Measurements from ENCODE around the gene PLOD2.

PLOD2 gene

DNA sequence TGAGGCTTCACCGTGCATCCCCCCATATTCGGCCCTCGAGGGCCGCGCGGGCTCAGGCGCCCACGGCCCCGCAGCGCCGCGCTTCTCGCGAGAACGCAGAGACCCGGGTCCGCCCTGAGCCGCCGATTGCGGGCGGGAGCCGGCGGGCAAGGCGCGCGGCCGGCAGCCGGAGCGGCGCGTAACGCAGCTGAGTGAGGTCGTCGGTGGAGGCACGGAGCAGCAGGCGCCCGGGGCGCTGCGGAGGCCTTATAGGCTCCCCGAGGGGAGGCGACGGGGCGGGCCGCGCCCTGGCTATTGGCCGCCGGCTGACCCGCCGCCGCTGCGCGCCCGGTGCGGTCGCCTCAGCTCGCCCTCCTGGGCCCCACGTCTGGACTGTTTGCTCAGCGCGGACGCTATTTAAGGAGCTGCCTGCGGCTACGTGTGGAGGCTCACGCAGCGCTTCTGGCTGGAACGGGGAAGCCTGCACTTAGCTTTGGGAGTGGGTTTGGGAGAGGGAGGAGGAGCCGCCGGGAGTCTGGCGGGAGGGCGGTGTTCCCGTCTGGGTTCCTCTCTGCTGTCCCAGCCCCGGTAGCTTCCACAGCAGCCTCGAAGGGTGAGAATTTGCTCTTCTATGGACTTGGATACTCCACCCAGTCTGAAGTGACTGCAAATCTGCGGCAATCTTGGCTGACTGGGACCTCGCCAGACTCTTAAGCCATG is at the start of gene PLOD2:
TSS of gene PLOD2 (minus strand) at position 221 of the 699 bp plus-strand sequence. CDS start at position 26, 195 bp downstream.
- Histone ChIP-seq H3K27ac (no peak within 1 kb of the TSS), H3K4me1 (no peaks in the 10 kb centered on the region), H3K9me3 (replicated peaks in 1 of 11) (peaks cover 14 to 20% (median 17%) of the 10 kb centered on the region in 11 experiments), H3K9ac (no peak within 1 kb of the TSS), H4K20me1 (no peaks in the 10 kb centered on the region), H3K4me2 (no peak within 1 kb of the TSS), H3K4me3 (no peak within 1 kb of the TSS), H3K36me3 (no peaks in the 10 kb centered on the region), H3K27me3 (no peaks in the 10 kb centered on the region)
- TF ChIP-seq Cebpa-rat (IDR thresholded peaks at IDR 0.05) = no peak

DNA sequence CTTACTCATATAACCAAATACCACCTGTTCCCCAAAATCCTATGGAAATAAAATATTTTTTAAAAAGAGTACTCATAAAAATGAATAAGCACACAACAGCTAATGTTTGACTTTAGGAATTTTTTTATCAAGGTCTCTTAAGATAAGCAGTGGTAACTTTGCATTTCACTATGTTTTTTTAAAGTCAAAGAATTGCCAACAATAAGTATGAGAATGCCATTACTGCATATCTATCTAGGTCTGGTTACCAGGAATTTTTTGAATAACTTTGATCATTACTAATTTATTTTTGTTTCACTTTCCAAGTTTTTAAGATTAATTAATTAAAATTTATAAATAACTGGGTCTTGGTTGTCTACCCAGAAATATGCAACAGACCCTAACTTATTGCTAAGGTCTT is 48.4 kb upstream of the PLOD2 start:
- H3K4me1 ChIP-seq = no peaks in the 10 kb centered on the region
- H3K9me3 ChIP-seq (replicated peaks in 1 of 11) = no peaks in the 10 kb centered on the region
- H4K20me1 ChIP-seq = no peaks in the 10 kb centered on the region
- H3K4me2 ChIP-seq = no peak overlapping the region
- no peak for TF ChIP-seq Cebpa-rat (IDR thresholded peaks at IDR 0.05)
- H3K27me3 ChIP-seq = no peaks in the 10 kb centered on the region
- no peaks in the 10 kb centered on the region for H3K36me3 ChIP-seq
- no peak overlapping the region for H3K27ac ChIP-seq
- no peak overlapping the region for H3K4me3 ChIP-seq
- H3K9ac ChIP-seq = no peak overlapping the region

- Histone ChIP-seq H4K20me1 (no peaks in the 10 kb centered on the region), H3K27me3 (no peaks in the 10 kb centered on the region), H3K9me3 (replicated peaks in 1 of 11) (no peaks in the 10 kb centered on the region), H3K27ac (no peak overlapping the region), H3K4me3 (no peak overlapping the region), H3K36me3 (no peaks in the 10 kb centered on the region), H3K4me2 (no peak overlapping the region), H3K9ac (no peak overlapping the region), H3K4me1 (no peaks in the 10 kb centered on the region)
- TF ChIP-seq Cebpa-rat (IDR thresholded peaks at IDR 0.05) = no peak
Observed at GRCh38 chr3:146203776-146204175, 42.8 kb upstream of the PLOD2 start.

GRCh38 chr3:146200461-146201220 is 39.7 kb upstream of the PLOD2 start:
- Histone ChIP-seq H3K36me3 (no peaks in the 10 kb centered on the region), H3K9ac (no peak overlapping the region), H3K27ac (no peak overlapping the region), H3K4me2 (no peak overlapping the region), H4K20me1 (no peaks in the 10 kb centered on the region), H3K4me1 (no peaks in the 10 kb centered on the region), H3K4me3 (no peak overlapping the region), H3K27me3 (no peaks in the 10 kb centered on the region), H3K9me3 (replicated peaks in 1 of 11) (no peaks in the 10 kb centered on the region)
- TF ChIP-seq Cebpa-rat (IDR thresholded peaks at IDR 0.05) = no peak

GRCh38 chr3:146199762-146200161 is 38.8 kb upstream of the PLOD2 start:
- no peaks in the 10 kb centered on the region for H3K27me3 ChIP-seq
- TF ChIP-seq Cebpa-rat (IDR thresholded peaks at IDR 0.05) = no peak

DNA sequence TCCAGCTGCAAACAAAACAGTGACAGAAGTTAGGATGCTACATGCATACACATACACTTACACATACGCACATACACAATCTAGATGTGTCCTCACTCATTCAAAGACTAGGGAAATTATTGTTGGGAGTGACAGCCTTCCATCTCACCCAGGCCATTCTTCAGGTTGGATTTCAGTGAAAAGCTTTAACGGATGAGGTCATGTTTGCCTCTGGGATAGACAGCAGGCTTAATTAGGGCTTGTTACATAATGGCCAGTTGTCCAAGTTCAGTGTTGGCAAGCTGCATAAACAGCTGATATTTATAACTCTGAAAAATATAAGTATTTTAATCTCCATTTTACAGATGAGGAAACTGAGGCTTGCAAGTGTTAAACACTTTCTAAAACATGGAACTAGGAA is 35.8 kb upstream of the PLOD2 start:
- no peak overlapping the region for H3K27ac ChIP-seq
- H3K27me3 ChIP-seq = no peaks in the 10 kb centered on the region
- no peak for TF ChIP-seq Cebpa-rat (IDR thresholded peaks at IDR 0.05)
- H3K4me3 ChIP-seq = no peak overlapping the region
- H4K20me1 ChIP-seq = no peaks in the 10 kb centered on the region
- no peaks in the 10 kb centered on the region for H3K36me3 ChIP-seq
- no peak overlapping the region for H3K9ac ChIP-seq
- no peak overlapping the region for H3K4me2 ChIP-seq
- H3K9me3 ChIP-seq (replicated peaks in 1 of 11) = no peaks in the 10 kb centered on the region
- H3K4me1 ChIP-seq = no peaks in the 10 kb centered on the region

More at GRCh38 chr3:146199762-146200161, 38.8 kb upstream of the PLOD2 start:
- no peak overlapping the region for H3K4me3 ChIP-seq
- no peak overlapping the region for H3K9ac ChIP-seq
- H3K4me1 ChIP-seq = no peaks in the 10 kb centered on the region
- no peaks in the 10 kb centered on the region for H3K9me3 ChIP-seq (replicated peaks in 1 of 11)
- H3K27ac ChIP-seq = no peak overlapping the region
- no peaks in the 10 kb centered on the region for H4K20me1 ChIP-seq
- H3K36me3 ChIP-seq = no peaks in the 10 kb centered on the region
- no peak overlapping the region for H3K4me2 ChIP-seq

DNA sequence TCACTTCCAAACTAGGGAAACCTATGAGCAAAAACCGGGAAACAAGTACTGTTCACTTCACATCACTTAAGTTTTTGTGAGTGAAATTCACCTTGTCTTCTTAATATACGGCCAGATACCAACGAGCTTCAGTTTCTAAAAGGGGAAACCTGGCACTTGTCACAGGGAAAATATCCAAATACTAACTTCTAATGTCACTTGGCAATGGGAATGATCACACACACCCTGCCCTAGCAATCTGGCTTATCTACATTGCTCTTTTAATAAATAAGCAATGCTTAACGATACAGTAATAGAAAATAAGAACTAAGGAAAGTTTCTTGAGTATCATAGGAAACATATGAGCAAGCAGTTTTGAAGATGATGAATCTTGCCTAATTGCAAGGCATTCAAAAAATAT is 34.6 kb upstream of the PLOD2 start:
- Histone ChIP-seq H3K27me3 (no peaks in the 10 kb centered on the region), H3K9ac (no peak overlapping the region), H3K4me2 (no peak overlapping the region), H3K9me3 (replicated peaks in 1 of 11) (no peaks in the 10 kb centered on the region), H3K4me1 (no peaks in the 10 kb centered on the region), H3K4me3 (no peak overlapping the region), H4K20me1 (no peaks in the 10 kb centered on the region), H3K36me3 (no peaks in the 10 kb centered on the region), H3K27ac (no peak overlapping the region)
- TF ChIP-seq Cebpa-rat (IDR thresholded peaks at IDR 0.05) = no peak

GRCh38 chr3:146195030-146195429 is 34.0 kb upstream of the PLOD2 start:
- no peak for TF ChIP-seq Cebpa-rat (IDR thresholded peaks at IDR 0.05)
- no peaks in the 10 kb centered on the region for H3K36me3 ChIP-seq
- no peak overlapping the region for H3K4me3 ChIP-seq
- no peaks in the 10 kb centered on the region for H3K9me3 ChIP-seq (replicated peaks in 1 of 11)
- no peak overlapping the region for H3K27ac ChIP-seq
- H3K4me2 ChIP-seq = no peak overlapping the region
- no peaks in the 10 kb centered on the region for H4K20me1 ChIP-seq
- H3K4me1 ChIP-seq = no peaks in the 10 kb centered on the region
- no peaks in the 10 kb centered on the region for H3K27me3 ChIP-seq
- H3K9ac ChIP-seq = no peak overlapping the region

DNA sequence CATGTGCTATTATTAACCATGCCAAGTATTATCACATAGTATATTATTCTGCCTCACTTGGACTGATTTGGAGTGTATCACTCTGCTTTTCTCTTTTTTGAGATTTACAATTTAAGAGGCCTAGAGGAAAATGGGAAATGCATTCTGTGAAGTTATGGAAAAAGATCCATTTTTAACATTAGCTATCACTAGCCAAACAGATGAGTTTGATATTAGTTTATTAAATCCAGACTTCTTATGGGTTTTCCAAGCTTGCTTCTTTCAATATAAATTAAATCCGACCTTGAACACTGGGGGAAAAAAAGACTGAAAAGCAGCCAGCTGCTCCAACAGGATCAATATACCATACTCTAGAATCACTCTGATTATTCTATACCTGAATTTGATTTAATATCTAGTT is 30.1 kb upstream of the PLOD2 start:
- no peak for TF ChIP-seq Cebpa-rat (IDR thresholded peaks at IDR 0.05)
- Histone ChIP-seq H3K36me3 (no peaks in the 10 kb centered on the region), H3K4me1 (no peaks in the 10 kb centered on the region), H3K4me3 (no peak overlapping the region), H3K27ac (no peak overlapping the region), H3K9me3 (replicated peaks in 1 of 11) (no peaks in the 10 kb centered on the region), H3K4me2 (no peak overlapping the region), H3K9ac (no peak overlapping the region), H4K20me1 (no peaks in the 10 kb centered on the region), H3K27me3 (no peaks in the 10 kb centered on the region)
